GM18867 (cell line): ENCODE data around the gene RHOD.

Experiments
- ATAC-seq: cut with Tn5 transposase; IDR thresholded peaks from one replicate; pipeline ENCODE4 v1.9.1; 2021; ENCODE audit warnings: mild to moderate bottlenecking, moderate library complexity; ENCODE audit not compliant: unreplicated experiment

RHOD gene, protein sequence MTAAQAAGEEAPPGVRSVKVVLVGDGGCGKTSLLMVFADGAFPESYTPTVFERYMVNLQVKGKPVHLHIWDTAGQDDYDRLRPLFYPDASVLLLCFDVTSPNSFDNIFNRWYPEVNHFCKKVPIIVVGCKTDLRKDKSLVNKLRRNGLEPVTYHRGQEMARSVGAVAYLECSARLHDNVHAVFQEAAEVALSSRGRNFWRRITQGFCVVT

DNA sequence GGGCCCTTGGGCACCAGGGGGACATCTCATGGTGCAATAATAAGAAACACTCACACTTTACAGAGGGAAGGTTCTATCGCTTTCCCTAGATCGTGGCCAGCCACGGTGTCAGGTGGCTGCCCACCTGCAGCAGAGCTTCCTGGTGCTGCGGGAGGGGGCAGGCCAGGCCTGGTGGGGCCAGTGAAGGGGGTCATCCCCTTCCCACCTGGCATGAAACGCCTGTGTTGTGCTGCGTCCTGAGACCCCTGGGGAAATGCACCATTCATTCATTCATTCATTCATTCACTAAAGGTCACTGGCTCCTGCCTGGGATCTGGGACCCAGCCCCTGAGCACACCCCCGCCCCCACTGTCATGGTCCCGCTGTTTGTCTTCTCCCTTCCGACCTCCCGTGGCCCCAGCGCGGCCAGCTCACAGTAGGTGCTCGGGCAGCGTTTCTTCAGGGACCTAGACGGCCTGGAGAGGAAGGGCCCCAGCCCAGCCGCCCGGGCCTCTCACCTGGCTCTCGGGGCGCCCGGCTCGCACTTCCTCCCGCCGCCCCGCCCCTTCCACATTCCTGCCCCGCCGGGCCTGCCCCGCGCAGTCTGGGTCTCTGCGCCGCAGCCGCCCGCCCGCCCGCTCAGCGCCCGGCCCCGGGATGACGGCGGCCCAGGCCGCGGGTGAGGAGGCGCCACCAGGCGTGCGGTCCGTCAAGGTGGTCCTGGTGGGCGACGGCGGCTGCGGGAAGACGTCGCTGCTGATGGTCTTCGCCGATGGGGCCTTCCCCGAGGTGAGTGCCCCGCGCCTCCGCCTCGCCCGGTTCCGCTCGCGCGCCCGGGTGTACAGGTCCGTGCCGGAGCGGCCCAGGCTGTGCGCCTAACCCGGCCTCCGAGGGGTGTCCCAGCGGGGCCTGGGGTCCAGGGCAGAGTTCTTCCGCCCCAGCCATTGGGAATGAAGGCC, at the start of gene RHOD:
RHOD (plus strand) TSS at position 581 of the 938 bp plus-strand sequence; CDS start at position 637, 56 bp downstream.
- no peak for ATAC-seq

DNA sequence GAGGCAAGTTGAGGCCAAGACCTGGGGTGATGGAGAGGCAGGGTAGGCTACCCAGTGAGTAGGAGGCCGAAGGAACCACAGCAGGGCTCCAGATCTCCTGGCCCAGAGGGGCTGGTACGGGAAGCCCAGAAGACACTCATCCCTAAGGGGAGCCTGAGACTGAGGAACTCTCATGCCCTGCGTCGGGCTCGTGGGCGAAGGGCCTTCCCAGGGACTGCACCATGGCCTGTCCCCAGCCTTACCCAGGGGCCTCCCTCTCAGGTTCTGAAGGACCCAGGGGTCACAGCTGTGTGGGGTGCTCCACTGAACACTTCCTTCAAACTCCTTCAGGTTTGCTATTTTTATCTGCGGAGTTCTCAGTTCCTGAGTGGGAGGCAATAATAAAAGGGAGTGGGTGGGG, 49.5 kb upstream of the RHOD start:
- no peak for ATAC-seq

DNA sequence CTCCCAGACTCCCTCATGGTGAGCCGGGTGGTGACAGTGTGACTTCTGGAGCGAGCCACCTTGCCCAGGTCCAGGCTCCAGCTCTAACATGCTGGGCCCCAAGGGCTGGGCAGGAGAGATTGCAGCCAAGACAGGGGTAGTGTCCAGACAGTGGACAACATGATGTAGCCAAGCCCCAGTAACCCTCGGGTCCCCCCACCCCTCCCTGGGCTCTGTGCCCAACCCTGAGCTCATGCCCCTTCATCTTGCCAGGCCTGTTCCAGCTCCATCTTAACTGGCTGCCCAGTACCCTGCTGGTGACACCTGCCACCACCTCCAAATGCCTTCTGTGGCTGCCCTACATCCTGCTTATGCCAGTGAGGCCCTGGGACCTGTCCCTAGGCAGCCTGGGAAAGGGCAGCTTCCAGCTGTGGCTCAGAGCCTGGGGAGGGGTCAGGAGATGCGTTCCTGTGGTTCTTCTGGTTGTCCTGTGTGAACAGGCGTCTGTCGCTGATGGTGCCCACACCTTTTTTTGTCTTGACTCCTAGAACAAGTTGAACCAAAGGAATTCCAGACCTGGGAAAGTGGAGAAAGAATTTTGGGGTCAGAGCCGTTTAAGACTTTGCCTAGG, 46.2 kb upstream of the RHOD start:
- no peak for ATAC-seq

DNA sequence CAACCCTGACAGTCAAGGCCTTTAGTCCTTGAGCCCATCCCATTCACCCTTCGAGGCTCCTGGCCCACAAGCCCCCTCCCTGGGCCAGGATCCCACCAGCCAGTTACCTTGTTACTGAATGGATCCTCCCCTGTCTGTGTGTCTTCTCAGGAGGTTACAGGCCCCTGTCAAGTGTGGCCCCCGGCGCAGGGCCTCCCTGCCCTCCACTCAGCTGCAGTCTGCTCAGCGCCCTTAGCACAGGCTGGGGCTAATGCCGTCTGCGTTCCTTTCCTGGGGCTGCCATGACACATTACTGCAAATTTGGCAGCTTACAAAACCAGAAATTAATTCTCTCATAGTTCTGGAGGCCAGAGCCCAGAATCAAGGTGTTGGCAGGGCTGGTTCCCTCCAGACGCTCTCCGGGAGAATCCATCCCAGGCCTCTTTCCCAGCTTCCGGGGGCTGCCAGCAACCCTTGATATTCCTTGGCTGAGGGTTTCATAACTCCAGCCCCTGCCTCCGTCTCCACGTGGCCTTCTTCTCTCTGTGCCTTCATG, 43.1 kb upstream of the RHOD start:
- no peak for ATAC-seq

DNA sequence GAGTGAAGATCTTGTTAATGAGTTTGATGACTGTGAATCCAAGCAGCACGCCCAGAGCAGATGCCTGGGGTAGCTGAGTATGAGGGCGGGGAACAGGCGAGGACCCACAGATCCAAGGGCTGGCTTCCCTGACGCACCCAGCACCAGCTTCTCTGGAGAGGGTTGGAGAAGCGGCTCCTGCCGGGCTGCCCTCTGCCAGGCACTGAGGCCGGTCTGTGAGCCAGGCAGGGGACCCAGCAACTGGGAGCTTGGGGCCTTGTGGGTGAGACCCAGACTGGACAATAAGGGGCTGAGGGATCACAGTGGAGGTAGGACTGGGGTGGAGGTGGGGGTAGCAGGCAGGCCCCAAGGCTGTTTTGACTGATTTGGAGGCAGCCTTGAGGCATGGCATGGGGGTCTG, 42.3 kb upstream of the RHOD start:
- ATAC-seq: no peak

DNA sequence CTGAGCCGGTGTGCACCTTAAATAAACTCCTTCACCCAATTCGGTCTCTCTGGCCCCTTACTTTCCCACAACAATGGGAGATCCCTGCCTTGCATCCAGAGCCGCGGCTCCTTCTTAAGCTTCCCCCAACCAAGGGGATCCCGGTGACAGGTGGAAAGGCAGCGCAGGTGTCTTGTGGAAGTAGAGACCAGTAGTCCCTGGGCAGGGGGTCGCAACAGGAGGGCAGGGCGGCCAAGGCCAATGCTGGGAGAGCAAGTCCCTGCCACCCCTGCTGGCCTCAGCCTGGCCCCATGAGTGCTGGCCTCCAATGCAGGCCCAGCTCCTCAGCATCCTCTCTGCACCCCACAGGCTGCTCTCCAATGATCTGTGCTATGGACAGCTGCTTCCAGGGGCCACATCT, 41.6 kb upstream of the RHOD start:
- ATAC-seq: no peak

DNA sequence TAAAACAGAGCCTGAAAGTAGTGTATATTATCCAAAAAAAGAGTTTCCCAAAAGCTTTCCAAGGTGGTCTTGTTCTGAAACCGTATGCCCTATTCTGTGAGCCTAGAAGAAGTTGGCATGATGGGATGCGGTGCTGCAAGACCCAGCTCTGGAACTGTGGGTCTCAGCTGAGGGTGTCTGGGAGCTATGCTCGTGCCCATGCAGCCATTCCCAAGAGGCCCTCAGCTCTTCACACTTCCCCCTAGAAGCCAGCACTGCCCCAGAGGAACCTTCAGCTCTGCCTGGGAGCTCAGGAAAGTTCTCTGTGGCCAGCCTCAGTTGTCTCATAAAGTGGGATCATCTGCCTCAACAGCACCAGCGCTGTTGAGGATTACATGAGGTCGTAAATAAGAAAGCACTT, 40.1 kb upstream of the RHOD start:
- no peak for ATAC-seq

DNA sequence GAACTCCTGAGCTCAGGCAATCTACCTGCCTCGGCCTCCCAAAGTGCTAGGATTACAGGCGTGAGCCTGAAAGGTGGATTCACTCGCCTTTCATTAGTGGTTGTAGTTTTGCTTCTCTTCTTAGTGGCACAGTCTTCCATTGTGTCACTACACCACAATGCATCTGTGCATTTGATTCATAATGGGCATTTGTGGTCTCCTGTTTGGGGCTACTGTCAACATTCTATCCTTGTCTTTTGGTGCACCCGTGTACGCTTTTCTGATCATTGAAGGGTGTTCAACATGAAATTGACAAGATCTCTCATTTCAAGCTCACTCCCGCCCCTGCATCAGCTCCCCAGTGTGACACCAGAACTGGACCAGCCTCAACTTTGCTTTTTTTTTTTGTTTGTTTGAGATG, 35.7 kb upstream of the RHOD start:
- no peak for ATAC-seq

DNA sequence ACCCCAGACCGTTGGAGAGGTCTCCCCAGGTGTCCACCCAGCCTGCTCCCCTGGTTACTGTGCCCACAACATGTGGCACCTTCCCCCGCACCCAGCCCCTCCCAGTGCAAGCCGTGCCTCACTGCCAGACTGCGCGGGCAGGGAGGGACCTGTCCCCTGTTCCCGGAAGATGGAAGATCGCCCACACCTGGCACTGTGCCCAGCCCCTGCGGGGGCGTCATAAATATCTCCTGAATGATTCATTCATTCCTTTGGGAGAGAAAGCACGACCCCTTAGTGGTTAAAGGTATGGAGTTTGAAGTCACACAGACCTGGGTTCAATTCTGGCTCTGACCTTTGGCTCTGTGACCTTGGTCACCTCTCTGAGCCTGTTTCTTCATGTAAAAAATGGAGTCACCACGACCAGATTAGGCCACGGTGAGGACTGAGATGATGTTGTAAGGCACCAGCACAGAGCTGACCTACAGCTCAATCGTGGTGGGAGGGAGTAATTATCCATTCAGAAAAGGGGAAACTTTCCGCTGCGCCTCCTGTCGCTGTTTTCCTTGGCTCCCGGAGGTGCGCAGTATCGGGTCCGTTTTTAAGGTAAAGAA, 34.2 kb upstream of the RHOD start:
- no peak for ATAC-seq

DNA sequence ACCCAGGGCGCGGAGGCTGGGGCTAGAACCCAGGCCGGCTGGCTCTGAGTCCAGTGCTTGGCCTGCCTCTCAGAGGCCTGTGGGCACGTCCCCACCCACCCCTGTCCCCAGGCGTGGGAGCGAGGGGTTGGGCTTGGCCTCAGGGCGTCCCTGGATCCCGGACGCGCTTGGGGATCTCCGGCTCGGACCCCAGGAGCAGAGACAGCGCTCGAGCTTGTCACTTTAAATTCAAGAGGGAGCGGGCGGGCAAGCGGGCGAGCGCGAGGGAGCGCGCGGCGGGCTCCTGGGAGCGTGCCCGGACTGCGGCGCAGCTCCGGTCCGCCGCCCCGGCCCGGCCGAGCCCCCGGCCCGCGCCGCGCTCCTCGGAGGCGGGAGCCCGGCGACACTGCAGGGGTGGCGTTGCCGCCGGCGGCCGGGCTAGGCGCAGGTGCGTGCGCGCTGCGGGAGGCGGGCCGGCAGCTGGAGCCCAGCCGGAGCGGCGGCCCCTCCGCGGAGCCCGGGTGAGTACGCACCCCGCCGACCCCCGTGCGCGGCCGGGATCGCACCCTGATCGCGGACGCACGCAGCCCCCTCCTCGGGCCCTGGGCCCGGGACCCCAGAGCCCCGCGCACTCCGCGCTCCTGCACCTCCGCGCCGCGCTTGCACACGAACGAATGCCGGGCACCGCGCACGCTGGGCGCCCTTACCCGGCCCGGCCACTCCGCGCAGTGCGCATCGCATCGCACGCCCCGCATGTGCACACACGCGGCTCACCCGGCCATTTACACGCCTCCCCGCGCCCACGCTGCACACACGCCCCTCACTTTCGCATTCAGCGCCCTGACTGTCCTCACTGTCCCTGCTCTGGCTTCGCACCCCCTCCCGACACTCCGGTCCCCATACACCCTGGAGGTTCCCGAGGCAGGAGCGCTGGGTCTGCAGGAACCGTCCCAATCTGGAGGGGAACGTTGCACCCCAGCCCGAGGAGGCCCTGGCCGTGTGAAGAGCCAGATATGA, 33.4 kb upstream of the RHOD start, which contains the start of gene SYT12:
SYT12 (plus strand) TSS at position 174 of the 996 bp plus-strand sequence. CDS start 7,011 bp downstream, outside the sequence.
- no peak for ATAC-seq

DNA sequence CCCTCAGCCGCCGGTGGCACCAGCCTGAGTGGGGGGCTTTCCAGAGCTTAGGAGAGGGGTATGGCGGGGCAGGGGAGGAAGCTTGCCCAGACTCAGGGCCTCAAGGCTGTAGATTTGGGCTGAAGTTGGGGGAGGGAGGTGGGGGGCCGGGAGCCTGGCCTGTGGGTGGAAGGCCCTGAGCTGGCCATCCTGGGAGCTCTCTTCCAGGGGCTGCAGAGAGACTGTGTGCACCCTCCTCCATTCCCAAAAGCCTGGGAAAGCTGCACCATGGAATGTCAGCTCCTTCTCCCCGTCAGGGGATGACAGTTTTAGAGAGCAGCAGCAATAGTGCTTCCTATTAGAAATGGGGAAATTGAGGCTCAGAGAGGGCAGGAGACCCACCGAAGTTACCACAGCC, 32.7 kb upstream of the RHOD start:
- no peak for ATAC-seq

DNA sequence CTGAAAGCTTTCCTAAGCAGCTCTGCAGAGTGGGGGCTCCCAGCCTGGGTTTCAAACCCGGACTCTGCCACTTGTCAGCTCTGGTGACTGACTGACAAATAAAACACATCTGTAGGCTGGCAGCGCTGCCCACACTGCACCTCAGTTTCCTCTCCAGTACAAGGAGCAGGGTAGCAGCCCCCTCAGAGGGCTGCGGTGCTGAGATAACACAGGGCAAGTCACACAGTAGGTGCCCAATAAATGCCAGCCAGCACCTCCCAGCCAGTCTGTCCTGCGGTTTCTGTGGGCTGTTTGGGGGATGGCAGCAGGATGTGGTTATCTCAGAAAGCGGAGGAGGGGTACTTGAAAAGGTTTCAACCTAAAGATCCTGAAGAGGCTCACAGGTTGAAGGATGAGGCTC, 32.2 kb upstream of the RHOD start:
- no peak for ATAC-seq

DNA sequence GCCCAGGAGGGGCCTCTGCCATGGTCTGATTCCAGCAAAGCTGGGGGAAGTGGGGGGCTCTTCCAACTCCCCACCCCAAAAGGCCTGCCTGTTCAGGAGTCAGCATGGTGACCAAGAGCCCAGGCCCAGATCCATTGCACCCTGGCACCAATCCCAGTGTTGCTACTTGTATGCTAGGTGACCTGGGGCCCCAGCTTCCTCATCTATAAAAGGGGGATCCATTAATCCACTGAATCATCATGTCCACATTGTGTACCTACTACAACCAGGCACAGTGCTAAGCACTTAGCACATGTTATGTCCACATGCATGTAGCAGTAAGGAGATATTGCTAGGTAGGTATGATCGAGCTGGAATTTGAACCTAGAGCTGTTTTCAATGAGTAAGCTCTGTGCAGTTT, 31.7 kb upstream of the RHOD start:
- ATAC-seq: no peak

DNA sequence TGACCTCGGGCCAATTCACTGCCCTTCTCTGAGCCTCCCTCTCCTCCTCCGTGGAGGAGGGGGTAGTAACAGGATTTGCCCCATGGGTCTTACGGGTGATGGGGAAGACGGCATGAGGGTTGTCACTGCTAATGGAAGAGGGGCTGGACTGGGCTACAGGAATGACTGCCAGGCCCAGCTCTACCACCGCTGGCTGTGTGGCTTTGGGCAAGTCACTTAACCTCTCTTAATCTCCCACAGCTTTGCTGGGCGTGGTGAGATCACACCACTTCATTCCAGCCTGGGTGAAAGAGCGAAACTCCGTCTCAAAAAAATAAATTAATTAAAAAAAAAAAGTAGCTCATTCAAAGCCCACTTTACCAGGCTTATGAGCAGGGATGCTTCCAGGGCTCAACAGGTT, 30.9 kb upstream of the RHOD start:
- ATAC-seq: no peak

DNA sequence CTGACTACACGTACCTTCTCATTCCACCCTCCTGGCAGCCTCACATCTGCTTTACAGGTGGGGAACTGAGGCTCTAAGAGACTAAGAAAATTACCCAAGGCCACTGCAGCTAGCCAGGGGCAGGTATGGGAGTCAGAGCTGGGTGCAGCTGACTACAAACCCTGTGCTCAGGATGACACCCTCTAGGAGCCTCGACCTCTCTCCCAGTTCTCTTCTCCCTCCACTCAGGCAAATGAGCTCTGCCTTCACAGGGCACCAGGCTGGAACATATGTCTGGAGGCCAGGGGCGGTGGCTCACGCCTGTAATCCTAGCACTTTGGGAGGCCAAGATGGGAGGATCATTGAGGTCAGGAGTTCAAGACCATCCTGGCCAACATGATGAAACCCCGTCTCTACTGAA, 29.7 kb upstream of the RHOD start:
- ATAC-seq: no peak

DNA sequence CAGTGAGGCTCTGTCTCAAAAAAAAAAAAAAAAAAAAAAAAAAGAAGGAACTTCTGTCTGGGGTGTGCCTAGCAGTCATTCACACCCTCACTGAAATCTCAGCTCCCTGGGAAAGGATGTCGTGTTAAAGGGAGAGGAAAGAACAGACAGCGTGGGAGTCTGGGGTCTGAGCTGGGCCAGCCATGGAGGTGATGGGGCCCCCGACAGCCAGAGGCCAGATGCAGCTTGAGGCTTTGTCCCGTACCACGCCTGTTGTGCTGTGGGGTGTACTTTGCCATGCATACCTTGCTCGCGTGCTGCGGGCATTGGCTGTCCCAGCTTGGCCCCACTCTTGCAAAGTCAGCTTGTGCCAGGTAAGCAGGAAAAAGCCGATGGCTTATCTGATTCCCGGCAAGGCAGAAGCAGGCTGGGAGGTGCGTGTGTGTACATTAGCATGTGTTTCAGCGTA, 29.1 kb upstream of the RHOD start:
- peak; percentile 13 for ATAC-seq

DNA sequence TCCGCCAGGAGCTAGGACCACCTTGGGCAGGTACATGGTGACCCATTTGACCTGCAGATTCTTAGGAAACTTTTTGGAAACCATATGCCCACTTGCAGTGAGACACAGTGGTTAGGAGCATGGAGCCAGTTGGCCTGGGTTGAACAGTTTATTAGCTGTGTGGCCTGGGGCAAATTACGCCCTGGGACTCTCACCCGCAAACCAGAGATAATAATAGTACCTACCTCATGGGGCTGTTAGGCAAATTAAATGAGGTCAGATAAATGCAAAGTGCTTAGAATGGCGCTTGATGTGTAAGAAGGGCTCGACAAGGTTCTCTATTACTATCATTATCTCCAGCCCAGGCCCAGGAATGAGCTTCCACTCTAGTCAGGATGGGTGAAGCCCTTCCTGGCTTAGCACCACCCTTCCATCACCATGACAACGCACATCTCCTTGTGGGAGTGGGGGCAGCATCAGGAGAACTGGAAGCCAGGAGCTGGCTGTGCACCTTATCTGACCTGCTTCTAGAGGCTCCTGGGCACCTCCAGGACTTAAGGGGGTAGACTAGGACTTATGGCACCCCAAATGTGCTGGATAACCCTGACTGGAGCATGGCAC, 28.6 kb upstream of the RHOD start:
- peak; percentile 74 for ATAC-seq

DNA sequence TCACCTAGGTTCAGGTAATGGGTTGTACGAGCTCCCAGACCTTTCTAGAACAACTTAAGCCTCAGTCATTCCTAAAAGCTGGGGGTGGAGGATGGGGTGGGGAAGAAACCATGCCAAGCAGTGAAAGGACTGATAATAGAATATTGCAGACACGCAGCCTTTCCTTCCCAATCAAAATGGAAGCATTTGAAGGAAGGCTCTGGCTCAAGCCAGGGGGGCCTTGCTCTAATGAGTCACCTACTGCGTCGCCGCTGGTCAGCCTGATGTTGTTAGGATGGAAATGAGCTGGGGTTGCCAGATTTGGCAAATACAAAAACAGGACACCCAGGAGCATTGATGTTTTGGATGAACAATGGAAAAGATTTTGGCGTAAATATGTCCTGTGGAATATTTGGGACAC, 27.5 kb upstream of the RHOD start:
- ATAC-seq: no peak

DNA sequence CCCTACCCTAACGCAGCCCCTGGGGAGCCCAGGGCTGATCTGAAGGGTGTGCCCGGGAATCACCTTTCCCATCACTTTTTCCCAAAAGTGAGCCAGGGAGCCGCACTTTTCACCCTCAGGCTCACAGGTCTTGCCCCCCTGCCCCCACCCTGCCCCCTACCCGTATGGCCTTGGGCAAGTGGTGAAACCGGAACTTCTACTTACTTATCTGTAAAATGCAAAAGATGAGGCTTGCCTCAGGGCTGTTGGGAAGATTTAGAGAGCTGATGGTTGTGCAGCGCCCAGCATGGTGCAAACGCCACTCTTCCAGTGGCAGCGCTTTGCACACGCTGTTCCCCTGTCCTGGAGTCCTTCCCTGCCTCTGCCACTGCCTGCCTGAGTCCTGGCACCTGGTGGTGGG, 25.7 kb upstream of the RHOD start:
- ATAC-seq: no peak
